Urothelium cell line (cell line): ENCODE measurements around the gene EPHA4.

ENCODE experiments used
- DNase-seq: peaks from one replicate; pipeline ENCODE4 v3.0.0; 2011; ENCODE audit warnings: low spot score, mixed read lengths
- FAIRE-seq: peaks from 2 replicates; lab custom pipeline; 2011; peaks lifted over from hg19 to GRCh38; lab: Jason Lieb, UNC

EPHA4 gene

DNA sequence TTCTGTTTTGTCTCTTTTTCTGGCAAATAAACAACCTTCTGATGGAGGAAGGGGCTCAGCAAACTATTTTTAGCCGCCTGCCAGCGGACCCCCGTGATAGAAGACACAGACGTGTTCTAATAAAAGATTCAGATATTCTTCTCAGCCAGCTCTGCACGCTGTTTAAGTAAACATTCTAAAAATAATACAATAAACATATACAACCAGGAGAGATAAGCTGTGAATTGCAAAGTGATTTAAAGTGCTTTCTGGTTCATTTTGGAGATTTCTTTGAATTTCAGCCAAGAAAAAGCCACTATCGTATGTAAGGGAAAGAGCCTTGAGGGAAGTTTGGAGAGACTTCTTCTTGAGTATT is 201.3 kb downstream of the EPHA4 start:
- DNase-seq (no peak), FAIRE-seq (no peak)

DNA sequence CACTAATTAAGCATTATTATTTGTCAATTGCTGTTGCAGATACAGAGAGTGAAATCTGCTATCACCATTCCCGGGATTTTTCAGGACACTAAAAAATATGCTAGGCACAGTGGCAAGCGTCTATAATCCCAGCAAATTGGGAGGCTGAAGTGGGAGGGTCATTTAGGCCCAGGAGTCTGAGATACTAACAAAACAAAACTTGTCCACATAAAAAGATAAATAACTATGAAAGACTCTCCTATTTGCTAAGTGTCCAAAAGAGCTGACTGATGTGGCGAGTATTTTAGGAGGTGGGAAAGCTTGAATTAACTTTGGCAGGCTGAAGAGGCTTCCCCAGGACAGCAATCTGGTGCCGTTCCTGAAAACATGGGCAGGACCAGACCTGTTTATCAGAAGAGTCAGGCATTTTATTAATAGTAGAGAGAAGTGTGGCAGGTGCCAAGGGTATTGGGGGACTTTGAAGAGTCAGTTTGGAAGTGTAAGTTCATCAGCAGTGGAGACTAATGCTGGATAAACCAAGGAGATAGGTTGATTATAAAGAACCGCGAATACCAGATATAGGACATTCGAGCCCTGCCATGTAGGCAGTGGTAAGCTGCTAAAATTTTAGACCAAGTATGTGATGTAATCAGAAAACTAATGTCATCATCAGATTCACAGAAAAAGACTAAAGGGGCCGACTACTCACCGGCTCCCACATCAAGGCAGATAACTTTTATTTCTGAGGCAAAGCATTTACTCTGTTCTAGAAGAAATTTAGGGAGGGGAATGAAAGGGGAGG is 201.8 kb downstream of the EPHA4 start:
- DNase-seq, result no peak
- no peak for FAIRE-seq
